ENCODE results near the gene LRRN1.

The LRRN1 gene

DNA sequence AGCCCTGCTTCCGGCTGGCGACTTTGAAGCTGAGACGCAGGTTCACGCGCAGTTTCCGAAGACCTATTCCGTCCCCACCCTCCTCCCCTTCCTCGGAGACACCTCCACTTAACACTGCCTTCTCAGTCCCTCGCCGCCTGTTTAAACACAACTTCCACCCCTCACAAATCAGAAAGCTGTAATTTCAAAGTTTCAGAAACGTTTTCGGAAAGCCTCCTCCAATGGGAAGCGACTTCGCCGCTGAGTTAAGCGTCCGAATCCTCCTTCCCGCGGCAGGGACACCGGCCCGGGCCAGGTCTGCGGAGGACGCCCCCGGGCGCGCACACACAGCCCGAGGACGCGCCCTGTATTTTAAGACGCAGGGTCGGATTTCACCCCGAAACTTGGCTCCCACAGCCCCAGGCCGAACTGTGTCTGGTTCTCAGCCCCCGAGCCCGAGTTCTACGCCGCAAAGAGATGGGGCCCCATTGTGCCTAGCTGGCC lies 559 bp upstream of the LRRN1 start:
- Mint-ChIP-seq H3K27me3 (peaks cover 45% of the 10 kb centered on the region), H3K36me3 (ENCODE audit: low read depth) (no peaks in the 10 kb centered on the region), H3K4me3 (peak overlapping the region; percentile 83), H3K9me3 (no peaks in the 10 kb centered on the region), H3K4me1 (ENCODE audit: low read depth) (peaks cover 20% of the 10 kb centered on the region), H3K27ac (peak overlapping the region; percentile 70)

DNA sequence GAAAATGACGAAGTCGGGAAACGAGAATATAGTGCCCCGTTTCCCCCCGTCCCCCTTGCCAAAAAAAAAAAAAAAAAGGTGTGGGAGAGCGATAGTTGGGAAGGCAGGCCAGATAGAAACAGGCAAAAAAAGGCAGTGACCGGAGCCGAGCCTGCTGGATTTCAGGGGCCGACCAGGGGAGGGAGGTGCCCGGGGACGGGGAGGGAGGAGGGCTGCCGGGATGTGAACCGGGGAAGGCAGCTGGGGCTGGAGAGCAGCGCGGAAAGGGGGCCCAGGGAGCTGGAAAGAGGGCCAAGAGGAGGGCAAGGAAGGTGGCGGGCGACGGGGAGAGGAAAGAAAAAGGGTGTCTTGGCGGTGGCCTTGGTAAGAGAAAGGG lies 837 bp downstream of the LRRN1 start:
- peaks cover 40% of the 10 kb centered on the region for H3K27me3 Mint-ChIP-seq
- H3K9me3 Mint-ChIP-seq, result no peaks in the 10 kb centered on the region
- H3K27ac Mint-ChIP-seq, result no peak overlapping the region
- H3K4me3 Mint-ChIP-seq, result peak overlapping the region; percentile 81
- peaks cover 20% of the 10 kb centered on the region for H3K4me1 Mint-ChIP-seq (ENCODE audit: low read depth)
- no peaks in the 10 kb centered on the region for H3K36me3 Mint-ChIP-seq (ENCODE audit: low read depth)

DNA sequence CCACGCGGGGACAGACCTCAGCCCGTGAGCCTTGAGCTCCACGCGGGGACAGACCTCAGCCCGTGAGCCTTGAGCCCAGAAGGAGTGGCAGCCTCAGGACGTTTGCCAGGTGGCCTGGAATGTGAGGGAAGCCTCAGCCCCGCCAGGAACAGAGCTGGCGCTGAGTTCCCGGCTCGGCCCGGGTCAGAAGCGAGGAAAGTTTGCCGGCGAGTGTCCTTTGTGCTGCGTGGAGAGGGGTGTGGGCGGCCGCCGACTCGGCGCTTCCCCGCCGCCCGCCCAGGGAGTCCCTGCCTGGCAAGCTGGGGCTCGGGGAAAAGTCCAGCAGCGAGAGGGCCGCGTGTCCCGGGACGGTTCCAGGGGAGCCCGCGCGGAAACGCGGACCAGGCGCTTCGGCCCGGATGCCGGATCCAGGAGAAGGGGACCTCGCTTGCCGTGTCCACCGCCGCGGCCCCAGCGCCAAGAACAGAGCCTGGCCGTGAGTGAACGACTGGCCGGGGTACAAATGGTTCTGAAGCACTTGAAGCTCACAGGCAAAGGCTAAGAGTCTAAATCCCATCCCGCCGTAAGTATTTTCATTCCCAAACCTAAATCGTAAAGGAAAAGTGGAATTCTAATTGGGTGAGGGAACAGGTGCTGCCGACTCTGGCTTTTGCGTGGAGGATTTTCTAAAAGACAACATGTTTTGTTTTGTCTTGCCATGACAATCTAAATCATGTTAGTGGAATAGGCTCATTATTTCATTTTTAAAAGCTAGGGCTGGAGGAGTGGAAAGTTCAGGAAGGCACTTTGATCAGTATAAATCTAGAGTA lies 1.7 kb downstream of the LRRN1 start:
- Mint-ChIP-seq H3K27me3 (peaks cover 40% of the 10 kb centered on the region), H3K4me1 (ENCODE audit: low read depth) (peaks cover 20% of the 10 kb centered on the region), H3K27ac (no peak overlapping the region), H3K4me3 (peak overlapping the region; percentile 81), H3K9me3 (no peaks in the 10 kb centered on the region), H3K36me3 (ENCODE audit: low read depth) (no peaks in the 10 kb centered on the region)

DNA sequence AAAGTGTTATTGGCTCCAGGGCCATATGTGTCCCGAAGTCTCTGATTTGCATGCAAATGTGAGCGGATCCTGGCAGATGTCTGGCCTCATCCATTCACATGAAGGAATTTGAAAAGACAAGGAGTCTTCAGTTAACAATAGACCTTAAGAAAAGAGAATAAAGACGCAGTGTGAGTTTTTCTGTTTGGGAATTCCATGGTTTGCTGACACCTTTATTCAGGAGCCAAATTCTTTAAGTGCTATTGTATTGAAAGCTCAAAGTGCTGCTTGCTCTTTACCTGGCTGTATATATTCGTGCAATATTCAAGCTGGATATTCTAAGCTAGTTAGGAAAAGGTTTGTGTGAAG lies 2.2 kb downstream of the LRRN1 start:
- Mint-ChIP-seq H3K27me3 (peaks cover 40% of the 10 kb centered on the region), H3K36me3 (ENCODE audit: low read depth) (no peaks in the 10 kb centered on the region), H3K4me3 (peak overlapping the region; percentile 47), H3K9me3 (no peaks in the 10 kb centered on the region), H3K4me1 (ENCODE audit: low read depth) (peaks cover 20% of the 10 kb centered on the region), H3K27ac (no peak overlapping the region)

DNA sequence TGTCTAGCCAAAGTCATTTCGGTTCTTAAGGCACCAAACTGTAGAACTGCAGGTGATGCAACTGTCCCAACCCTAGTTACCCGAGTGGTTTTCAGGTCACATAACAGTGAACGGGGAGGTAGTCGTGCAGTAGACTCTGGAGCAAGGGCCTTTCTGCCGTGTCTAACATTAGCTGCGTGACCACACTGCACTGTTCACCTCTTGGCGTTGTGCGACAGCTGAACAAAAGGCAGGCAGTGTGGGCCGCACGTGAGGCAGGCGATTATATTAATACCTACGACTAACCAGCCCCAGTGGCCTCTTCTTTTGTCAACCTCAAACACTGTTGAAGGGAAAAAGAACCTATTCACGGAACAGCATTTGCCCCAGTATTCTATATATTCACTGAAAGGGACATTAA lies 2.8 kb downstream of the LRRN1 start:
- H3K4me1 Mint-ChIP-seq (ENCODE audit: low read depth), result peaks cover 20% of the 10 kb centered on the region
- no peak overlapping the region for H3K4me3 Mint-ChIP-seq
- peaks cover 37% of the 10 kb centered on the region for H3K27me3 Mint-ChIP-seq
- H3K36me3 Mint-ChIP-seq (ENCODE audit: low read depth), result no peaks in the 10 kb centered on the region
- H3K9me3 Mint-ChIP-seq, result no peaks in the 10 kb centered on the region
- H3K27ac Mint-ChIP-seq, result no peak overlapping the region

DNA sequence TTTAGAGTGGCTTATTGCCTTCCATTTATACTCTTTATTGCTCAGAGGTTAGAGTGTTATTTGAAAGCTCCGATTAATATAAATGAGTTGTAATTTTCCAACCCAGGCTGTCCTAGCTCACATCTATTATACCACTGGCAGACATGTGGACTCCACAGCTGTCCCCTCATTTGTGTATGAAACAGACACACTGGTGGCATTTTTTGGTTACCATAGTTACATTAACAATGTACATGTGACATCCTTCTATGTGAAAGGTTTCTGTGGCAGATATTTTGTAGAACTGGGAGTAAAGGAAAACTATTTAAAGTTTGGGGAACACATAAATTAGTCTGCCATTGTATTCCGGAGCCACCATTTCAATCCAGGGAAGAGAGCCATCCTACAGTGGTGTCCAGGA lies 5.3 kb downstream of the LRRN1 start:
- peaks cover 21% of the 10 kb centered on the region for H3K27me3 Mint-ChIP-seq
- no peak overlapping the region for H3K27ac Mint-ChIP-seq
- H3K9me3 Mint-ChIP-seq, result no peaks in the 10 kb centered on the region
- H3K36me3 Mint-ChIP-seq (ENCODE audit: low read depth), result no peaks in the 10 kb centered on the region
- H3K4me1 Mint-ChIP-seq (ENCODE audit: low read depth), result peaks cover 9% of the 10 kb centered on the region
- no peak overlapping the region for H3K4me3 Mint-ChIP-seq

DNA sequence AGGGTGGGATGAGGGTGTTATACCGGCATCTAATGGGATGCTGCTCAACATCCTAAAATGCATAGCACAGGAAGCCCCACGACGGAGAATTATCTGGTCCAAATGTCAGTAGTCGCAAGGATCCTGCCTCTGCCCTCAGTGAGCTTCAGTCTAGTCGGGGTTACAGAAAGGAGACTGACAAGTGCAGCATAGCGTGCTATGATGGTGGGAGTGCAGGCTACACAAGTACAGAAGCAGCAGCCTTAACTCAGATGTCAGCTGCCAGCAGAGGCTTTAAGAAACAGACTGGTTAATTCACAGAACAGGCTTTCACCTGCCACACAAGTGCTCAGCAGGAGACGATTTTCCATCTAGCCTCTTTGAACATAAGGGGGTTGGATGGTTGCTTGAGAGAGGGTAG lies 6.9 kb downstream of the LRRN1 start:
- Mint-ChIP-seq H3K27ac (no peak overlapping the region), H3K4me1 (ENCODE audit: low read depth) (peaks cover 3% of the 10 kb centered on the region), H3K36me3 (ENCODE audit: low read depth) (no peaks in the 10 kb centered on the region), H3K27me3 (peaks cover 13% of the 10 kb centered on the region), H3K9me3 (no peaks in the 10 kb centered on the region), H3K4me3 (no peak overlapping the region)

DNA sequence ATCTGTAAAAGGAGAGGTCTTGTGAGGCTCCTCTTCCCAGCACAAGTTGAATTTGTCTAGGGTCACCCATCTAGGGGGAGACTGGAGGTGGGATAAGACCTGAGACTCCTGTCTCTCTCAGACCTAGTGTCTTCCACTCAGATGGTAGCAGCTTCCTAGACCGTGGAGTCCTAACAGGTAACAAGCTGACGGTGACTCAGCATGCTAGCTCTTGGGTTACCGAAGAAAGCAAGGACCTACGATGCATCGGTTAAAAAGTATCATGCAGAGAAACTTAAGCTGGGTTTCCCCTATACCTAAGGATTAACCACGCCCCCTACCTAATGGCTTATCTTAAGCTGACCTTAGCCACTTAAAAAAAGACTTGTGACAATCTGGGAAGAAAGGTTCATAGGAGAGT lies 7.6 kb downstream of the LRRN1 start:
- Mint-ChIP-seq H3K27ac (no peak overlapping the region), H3K4me1 (ENCODE audit: low read depth) (no peaks in the 10 kb centered on the region), H3K27me3 (peaks cover 5% of the 10 kb centered on the region), H3K9me3 (no peaks in the 10 kb centered on the region), H3K4me3 (no peak overlapping the region), H3K36me3 (ENCODE audit: low read depth) (no peaks in the 10 kb centered on the region)

DNA sequence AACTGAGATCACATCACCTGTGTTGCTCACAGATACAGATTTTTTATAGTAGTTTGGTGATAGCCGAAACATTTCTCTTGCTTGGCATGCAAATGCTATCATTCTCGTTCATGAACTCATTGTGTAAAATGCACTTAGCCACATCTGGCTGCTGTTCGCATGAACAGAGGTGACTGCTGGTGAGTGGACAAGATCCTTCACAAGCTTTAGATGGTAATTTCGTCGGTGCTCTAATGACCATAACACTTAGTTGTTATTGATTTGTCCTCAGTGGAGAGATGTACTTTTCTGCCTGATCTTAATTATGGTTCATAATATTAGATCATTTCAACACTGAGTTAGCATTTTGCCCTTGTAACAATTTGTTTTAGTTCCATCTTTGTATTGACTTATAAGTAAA lies 13.8 kb downstream of the LRRN1 start:
- H3K4me3 Mint-ChIP-seq, result no peak overlapping the region
- no peaks in the 10 kb centered on the region for H3K27me3 Mint-ChIP-seq
- no peak overlapping the region for H3K27ac Mint-ChIP-seq
- no peaks in the 10 kb centered on the region for H3K4me1 Mint-ChIP-seq (ENCODE audit: low read depth)
- H3K9me3 Mint-ChIP-seq, result no peaks in the 10 kb centered on the region
- H3K36me3 Mint-ChIP-seq (ENCODE audit: low read depth), result no peaks in the 10 kb centered on the region

DNA sequence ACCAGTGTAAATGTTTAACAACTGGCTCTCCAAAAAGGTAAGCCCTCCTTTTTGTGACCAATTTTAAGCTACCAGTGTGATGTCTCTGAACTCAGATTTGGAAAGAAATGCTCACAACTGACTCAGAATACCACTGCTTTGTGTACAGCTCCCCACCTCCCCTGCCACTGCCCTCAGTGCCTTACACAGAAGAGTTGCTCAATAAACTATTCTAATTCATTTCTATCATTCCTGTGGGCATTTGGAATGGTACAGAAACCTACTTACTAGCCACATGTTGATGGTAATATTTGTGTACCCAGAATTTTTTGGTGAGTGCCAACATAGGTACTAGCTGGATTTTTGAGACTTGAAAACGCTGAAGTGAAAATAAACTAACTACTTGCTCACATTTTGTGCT lies 16.0 kb downstream of the LRRN1 start:
- no peaks in the 10 kb centered on the region for H3K27me3 Mint-ChIP-seq
- H3K36me3 Mint-ChIP-seq (ENCODE audit: low read depth), result no peaks in the 10 kb centered on the region
- H3K9me3 Mint-ChIP-seq, result no peaks in the 10 kb centered on the region
- no peak overlapping the region for H3K4me3 Mint-ChIP-seq
- no peaks in the 10 kb centered on the region for H3K4me1 Mint-ChIP-seq (ENCODE audit: low read depth)
- no peak overlapping the region for H3K27ac Mint-ChIP-seq

DNA sequence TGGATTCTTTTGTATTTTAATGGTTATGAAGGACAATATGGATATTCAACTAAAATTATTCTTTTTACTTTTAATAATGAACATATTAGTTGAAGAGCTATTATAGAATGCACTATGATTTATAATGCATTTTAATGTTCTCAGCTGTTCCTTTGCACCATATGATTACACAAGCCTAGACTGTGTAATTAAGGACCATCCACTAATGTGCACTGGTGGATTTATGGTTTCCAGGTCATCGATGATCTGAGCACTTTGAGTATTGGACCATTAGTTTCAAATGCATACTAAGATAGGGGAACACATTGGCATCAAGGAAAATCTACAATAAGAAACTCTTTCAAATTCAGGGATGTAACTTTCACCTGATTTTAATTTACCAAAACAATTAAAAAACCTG lies 16.8 kb downstream of the LRRN1 start:
- no peaks in the 10 kb centered on the region for H3K4me1 Mint-ChIP-seq (ENCODE audit: low read depth)
- H3K9me3 Mint-ChIP-seq, result no peaks in the 10 kb centered on the region
- H3K4me3 Mint-ChIP-seq, result no peak overlapping the region
- no peaks in the 10 kb centered on the region for H3K36me3 Mint-ChIP-seq (ENCODE audit: low read depth)
- no peak overlapping the region for H3K27ac Mint-ChIP-seq
- H3K27me3 Mint-ChIP-seq, result no peaks in the 10 kb centered on the region

DNA sequence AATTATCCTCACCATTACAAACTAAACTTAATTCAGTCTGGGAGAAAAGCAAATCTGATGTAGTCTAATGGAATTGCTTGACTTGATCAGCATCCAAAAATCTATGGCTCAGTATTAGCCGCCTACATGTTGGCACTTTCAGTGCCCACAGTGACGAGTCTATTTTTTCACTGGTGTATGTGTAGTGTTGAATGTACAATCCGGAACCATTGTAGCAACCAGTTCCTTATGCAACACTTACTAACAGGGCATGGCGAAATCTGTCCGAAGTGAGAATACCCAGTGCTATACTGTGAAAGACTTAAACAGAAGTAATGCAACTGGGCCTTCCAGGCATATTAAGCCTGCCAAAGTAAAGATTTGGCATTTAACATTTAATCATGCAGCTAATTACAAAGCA lies 18.6 kb downstream of the LRRN1 start:
- no peaks in the 10 kb centered on the region for H3K4me1 Mint-ChIP-seq (ENCODE audit: low read depth)
- H3K36me3 Mint-ChIP-seq (ENCODE audit: low read depth), result no peaks in the 10 kb centered on the region
- H3K9me3 Mint-ChIP-seq, result no peaks in the 10 kb centered on the region
- no peak overlapping the region for H3K4me3 Mint-ChIP-seq
- no peak overlapping the region for H3K27ac Mint-ChIP-seq
- H3K27me3 Mint-ChIP-seq, result no peaks in the 10 kb centered on the region

DNA sequence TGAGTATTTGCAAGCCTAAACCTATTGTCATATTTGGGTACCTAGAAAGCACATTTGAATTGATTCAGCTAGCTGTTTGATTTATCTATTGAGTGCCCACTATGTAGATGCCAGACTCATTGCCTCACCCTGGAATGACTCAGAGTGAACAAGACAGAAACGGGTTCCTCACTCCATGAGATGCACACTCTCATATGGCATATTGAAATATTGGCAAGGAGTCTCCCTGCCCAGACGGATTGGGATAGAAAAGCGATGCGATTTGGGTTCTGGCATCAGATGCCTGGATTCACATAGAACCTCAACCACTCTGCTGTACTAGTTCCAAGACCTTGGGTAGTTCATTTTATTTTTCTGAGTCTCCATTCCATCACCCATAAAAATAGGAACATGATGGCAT lies 22.5 kb downstream of the LRRN1 start:
- no peak overlapping the region for H3K4me3 Mint-ChIP-seq
- H3K27ac Mint-ChIP-seq, result no peak overlapping the region
- H3K4me1 Mint-ChIP-seq (ENCODE audit: low read depth), result no peaks in the 10 kb centered on the region
- H3K36me3 Mint-ChIP-seq (ENCODE audit: low read depth), result no peaks in the 10 kb centered on the region
- no peaks in the 10 kb centered on the region for H3K27me3 Mint-ChIP-seq
- no peaks in the 10 kb centered on the region for H3K9me3 Mint-ChIP-seq

DNA sequence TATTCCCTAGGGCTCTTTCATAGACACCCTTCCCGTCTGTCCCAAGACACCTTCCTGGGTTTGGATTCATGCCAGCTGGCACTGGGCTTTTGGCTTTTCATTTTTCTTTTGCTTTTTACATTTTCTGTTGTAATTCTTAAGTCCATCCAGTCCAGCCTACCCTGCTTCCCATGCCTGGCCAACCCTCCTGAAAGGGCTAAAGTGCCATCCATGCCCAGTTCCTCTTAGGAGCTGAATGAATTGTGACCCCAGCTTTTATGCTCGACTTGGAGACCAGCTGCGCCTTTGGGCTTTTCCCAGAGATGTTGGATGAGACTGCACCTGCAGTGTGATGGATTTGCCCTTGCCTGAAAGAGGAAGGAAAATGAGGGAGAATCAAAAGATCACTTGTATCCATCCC lies 25.8 kb downstream of the LRRN1 start:
- Mint-ChIP-seq H3K36me3 (ENCODE audit: low read depth) (peaks cover 4% of the 10 kb centered on the region), H3K9me3 (no peaks in the 10 kb centered on the region), H3K27me3 (no peaks in the 10 kb centered on the region), H3K4me1 (ENCODE audit: low read depth) (no peaks in the 10 kb centered on the region), H3K27ac (no peak overlapping the region), H3K4me3 (no peak overlapping the region)

DNA sequence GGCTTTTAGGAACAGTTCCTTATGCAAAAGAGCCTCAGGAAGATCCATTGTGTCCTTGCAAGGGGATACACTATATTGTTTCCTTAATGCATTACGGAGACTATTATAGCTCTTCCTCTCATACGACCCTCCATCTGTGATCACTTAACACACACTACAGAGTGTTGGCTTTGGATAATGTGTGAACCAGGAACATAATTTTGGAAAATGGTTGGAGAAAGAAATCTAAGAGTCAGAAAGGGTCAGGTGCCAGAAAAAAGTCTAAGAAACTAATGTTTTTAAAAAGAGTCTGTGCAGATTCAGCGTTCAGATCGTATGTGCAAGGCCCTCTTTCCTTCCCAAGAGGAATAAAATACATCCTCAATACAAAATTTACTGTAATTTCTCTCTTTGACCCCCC lies 27.3 kb downstream of the LRRN1 start:
- Mint-ChIP-seq H3K36me3 (ENCODE audit: low read depth) (peaks cover 4% of the 10 kb centered on the region), H3K27me3 (no peaks in the 10 kb centered on the region)

DNA sequence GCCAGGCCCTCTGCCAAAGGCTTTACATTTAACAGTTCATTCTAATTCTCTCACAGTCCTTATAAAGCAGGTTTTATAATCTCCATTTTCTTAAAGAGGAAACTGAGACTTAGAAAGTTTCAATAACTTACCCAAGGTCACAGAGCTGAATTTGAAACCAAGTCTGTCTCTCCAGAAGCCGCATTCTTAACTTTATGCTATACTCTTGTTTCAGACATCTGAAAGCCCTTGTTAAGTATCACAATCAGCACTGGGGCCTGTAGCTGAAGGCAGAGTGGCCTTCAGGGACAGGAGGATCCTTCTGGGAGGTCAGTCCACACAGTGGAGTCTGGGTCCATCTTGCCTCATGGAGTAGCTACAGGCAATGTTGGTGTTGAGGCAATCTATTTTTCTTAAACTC lies 27.9 kb downstream of the LRRN1 start:
- no peak overlapping the region for H3K4me3 Mint-ChIP-seq
- no peaks in the 10 kb centered on the region for H3K4me1 Mint-ChIP-seq (ENCODE audit: low read depth)

More for the DNA sequence above, 27.3 kb downstream of the LRRN1 start:
- H3K4me1 Mint-ChIP-seq (ENCODE audit: low read depth), result no peaks in the 10 kb centered on the region
- no peaks in the 10 kb centered on the region for H3K9me3 Mint-ChIP-seq
- H3K27ac Mint-ChIP-seq, result no peak overlapping the region
- no peak overlapping the region for H3K4me3 Mint-ChIP-seq

More for the DNA sequence above, 27.9 kb downstream of the LRRN1 start:
- Mint-ChIP-seq H3K36me3 (ENCODE audit: low read depth) (peaks cover 4% of the 10 kb centered on the region), H3K9me3 (no peaks in the 10 kb centered on the region), H3K27ac (no peak overlapping the region), H3K27me3 (no peaks in the 10 kb centered on the region)

Measured in stimulated activated naive CD8-positive, alpha-beta T cell treated with anti-CD3 and anti-CD28 coated beads, Interleukin-15, Interleukin-2, amounts not matched to agents 100 ng/mL and 50 ng/mL, for 24 hours (primary cell).